Hepatocyte (in vitro differentiated cells): ENCODE measurements around the gene CDC42BPB.

Source experiments
- EZH2 ChIP-seq: fragments of 200-600 bp; sonication (generic); IDR thresholded peaks from 2 replicates; pipeline ENCODE4 v1.6.1; 2016; ENCODE audit warnings: antibody characterized with exemption, mild to moderate bottlenecking, borderline replicate concordance
- EZH2phosphoT487 ChIP-seq: fragments of 200-600 bp; sonication (generic); IDR thresholded peaks from one replicate; pipeline ENCODE4 v1.6.1; 2018; ENCODE audit warnings: antibody characterized with exemption, mild to moderate bottlenecking, low read depth, moderate library complexity; ENCODE audit not compliant: unreplicated experiment, severe bottlenecking

GRCh38 chr14:102891556-102891955 is 165.8 kb downstream of the CDC42BPB start:
- TF ChIP-seq EZH2 (no peak), EZH2phosphoT487 (no peak)
